ENCODE data around the gene AGAP1. TPM values are rescaled to one million over a fixed set of nuclear protein-coding genes. Genes with fewer than 3 reads are reported as not detected.

The AGAP1 gene
- total RNA-seq, 1 donor from 2014 or later: 9.0 TPM

DNA sequence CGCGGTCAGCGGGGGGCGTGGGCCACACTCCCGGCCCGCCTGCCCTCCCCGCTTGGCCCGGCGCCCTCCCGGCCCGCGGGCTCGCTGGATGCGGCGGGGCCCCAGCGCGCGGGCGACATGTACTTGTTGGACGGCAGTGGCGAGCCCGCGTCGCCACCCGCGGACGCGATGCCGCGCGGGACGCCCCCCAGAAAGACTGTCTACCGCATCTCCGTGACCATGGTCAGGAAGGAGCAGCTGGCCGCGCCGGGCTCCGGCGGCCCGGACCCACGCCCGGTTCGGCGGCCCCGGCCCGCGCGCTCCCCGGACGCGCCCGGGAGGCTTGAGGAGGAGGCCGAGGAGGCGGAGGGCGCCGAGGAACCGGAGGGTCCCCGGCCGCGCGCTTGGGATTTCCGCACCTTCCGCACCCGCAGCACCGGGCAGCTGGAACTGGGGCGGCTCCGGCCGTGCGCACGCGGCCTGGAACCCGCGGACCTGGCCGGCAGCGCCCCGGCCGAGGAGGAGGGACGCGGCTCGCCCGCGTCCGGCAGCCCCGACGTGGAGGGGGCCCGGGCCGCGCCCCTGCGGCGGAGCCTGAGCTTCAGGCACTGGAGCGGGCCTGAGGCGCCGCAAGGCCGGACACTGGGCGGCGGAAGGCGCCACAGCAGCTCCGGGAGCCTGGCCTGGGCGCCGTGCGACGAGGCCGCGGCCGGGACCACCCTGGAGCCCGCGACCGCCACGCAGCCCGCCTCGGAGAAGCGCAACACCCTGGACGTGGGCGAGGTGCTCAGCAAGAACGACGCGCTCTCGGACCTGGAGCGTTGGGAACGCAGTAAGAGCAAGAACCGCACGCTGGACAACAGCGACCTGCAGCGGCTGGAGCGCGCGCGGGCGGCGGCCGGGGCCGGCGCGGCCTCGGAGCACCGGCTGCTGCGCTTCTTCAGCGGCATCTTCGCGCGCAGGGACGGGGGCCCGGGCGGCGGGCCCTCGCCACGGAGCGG lies 176.4 kb downstream of the AGAP1 start:
- DNase-seq: peak; percentile 80

DNA sequence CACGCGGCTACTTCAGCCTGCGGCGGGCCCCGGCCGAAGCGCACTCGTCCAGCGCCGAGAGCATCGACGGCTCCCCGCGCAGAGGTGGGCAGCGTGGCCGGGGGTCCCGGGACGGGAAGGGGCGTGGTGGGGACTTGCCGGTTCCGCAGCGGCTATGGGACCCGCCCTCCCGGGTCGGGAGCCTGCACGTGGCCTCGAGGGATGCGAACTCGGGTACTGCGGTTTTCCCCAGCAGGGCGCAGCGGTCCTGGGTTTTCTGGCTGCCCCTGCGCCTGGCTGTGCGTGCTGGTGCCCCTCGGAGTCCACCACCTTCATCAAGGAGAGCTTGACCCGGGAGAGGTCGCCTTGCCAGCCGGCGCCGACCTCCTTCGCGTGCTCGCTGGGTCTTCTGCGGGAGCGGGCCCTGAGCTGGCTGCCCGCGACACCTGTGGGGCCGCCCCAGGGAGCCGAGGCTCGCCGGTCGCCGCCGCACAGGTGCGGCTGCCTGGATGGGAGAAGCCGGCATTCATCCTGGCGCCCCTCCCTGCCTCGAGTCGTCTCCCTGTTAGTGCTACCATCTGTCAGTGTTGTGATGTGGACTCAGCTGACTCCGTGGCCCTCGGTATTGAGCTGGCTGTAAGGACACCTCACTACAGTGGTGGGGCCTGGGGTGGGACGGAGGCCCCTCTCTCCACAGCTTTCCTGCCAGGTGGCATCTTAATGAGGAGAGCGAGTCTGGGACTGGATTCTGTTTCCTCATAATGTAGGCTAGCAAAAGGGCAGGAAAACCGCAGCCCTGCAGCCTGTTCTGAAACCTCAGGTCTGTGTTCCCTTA lies 177.3 kb downstream of the AGAP1 start:
- no peak for DNase-seq

DNA sequence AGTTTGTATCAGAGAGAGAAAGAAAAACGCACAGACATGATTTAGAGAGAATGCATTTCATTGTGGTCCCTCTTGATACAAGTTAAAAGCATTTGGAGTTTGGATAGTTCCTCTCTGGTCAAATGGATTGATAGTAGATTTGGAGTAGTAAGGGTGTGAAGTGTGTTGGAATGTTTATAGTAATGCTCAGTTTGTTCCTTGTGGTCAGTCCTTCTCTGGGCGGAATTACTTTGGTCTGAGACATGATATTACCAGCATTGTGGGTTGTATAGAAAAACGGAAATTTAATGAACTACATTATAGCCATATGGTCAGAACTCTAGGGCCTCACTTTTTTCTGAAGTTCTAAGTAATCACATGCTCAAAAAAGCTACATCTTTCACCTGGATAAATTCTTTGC lies 178.9 kb downstream of the AGAP1 start:
- DNase-seq: no peak

DNA sequence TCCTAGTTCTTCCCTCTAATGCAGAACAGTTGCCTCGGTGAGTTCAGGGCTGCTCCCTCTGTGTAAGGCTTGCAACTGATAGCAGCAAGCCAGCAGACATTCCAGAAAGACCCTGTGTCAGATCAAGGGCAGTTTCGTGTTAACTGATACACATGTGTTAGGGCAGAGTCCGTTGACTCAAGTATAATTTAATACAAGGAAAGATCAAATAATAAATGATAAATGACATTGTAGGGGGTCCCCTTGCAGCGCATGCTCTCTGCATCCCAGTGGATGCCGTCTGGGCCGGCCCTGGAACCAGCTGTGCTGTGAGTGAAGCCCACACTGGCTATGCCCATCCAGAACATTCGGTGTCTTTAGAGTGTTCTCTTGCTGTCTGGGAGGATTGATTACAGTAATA lies 180.3 kb downstream of the AGAP1 start:
- DNase-seq: no peak

DNA sequence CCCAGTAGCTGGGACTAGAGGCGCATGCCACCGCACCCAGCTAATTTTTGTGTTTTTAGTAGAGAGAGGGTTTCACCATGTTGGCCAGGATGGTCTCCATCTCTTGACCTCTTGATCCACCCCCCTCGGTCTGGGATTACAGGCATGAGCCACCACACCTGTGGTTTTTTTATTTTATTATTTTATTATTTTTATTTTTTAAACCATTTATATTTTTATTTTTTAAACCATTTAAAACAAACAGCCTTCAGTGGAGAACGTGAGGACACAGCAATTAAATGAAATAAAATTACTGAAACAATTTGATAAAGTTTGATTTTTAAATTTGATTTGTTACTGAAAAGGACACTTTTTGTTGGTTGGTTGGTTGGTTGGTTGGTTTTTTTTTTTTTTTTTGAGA lies 181.0 kb downstream of the AGAP1 start:
- DNase-seq: no peak

DNA sequence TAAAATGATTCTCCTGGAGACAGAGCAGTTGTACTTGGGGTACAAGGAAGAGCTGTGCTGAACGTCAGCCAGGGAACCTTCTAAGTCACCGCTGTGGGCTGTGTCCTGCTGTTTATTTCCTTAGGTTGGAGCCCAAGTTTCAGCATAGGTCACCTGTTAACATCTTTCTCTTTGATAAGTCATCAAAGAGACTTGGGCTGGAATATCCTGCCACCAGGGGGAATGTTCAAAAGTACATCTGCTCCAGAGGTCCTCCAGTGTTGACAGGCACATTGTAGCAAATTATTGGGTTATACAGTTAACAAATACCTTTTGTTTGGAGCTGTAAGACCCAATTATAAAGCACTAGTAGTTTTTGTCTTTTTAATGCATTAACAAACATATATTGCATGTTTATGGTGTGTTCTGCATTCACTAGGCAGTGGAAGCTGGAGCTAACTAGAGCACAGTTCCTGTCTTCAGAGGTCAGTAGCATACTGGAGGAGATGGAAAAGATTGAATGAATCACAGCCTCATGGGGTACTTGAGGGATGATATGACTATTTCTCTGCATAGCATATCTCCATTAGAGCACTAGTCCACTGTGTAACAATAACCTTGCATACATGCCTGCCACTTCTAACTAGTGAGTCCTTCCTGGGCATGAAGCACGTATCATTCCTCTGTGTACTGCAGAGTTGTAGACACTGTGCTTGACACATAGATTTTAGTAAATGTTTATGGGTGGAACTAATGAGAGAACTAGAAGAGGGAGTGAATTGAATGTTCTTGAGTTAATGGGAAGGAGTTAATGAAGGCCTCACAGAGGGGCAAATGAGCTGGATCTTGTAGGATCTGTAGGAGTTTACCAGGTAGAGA lies 182.1 kb downstream of the AGAP1 start:
- no peak for DNase-seq

DNA sequence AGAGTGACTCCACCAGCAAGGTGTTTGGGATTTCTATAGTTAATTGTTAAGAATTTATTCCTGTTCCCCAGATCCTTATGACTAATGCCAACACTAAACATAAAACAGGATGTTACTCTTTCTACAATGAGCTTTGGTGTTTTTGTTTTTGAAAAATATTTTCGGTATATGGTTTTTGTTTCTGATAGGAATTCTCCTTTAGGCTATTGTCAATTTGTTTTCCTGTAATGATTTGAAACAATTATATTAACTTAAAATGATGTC lies 182.6 kb downstream of the AGAP1 start:
- no peak for DNase-seq

DNA sequence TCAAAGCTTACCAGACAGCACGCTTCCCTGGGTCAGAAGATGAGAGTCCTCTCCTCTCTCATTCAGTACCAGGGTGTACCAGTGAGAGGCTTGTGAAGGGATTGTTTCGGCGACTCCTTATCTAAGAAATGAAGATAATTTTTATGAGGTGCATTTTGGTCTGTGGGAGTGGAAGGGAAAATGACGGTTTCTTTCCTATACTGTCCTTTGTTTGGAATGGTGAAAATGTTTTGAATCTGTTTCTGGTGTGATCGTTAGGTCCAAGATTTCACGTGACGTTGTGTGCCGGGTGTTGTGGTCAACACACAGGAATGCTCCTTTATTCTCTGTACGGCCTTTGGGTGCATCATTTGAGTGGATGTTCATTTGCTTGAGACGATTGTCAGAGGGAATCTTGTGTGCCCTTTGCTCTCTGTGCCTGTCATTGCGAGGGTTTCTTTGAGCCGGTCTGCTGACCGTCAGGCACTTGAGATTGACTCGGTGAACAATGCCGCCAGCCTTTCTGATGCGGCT lies 183.5 kb downstream of the AGAP1 start:
- no peak for DNase-seq

DNA sequence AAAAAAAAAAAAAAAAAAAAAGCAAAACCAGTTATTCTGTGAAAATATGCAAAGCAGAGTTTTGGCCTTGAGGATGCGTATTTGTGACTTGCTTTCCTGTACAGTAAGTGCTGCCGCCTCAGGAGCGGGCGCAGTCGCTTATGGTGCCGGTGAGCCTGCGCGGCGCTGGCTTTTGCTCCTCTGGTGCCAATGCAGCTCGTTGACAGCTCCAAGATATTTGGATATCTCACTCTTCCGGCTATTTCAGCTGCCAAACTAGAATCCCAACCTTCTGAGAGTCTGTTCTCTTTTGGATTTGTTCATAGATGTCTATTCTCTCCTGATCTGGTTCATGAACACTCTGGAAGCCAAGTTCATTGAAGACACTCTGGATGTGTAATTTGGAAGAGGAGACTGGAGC lies 184.1 kb downstream of the AGAP1 start:
- DNase-seq: no peak

DNA sequence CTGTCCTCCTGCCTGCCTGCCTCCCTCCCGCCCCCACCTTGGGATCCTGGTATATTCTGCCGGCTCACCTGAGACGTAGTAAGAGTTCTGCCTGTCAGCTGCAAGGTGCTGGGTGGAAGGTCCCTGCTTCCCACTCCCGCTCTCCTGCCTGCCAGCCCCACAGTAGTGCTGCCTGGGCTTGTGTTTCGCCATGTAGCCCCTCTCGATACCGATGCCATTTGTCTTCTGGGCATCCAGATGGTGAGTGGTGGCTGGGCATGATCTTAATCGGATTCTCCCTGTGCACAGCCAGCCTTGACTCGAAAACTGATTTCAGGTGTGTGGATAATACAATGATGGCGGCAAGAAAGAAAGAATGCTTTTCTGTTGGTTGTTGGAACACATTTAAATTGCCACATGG lies 184.9 kb downstream of the AGAP1 start:
- no peak for DNase-seq

DNA sequence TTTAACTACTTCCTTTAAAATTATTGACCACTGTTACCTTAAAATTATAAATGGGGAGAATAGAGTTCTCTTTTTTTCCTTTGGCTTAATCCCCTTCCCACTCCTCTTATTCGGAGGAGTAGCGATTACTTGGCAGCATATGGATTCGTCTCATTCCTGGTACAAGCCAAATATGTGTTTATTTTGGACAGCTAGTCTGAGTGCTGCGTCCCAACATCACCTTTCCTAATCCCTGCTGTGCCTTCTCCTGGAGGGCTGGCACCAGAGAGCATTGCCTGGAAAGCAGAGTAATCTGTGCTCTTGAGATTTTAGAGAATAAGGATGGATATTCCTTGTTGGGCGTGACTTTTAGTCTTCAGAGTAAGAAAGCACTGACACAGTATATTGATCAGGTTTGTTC lies 185.6 kb downstream of the AGAP1 start:
- no peak for DNase-seq

DNA sequence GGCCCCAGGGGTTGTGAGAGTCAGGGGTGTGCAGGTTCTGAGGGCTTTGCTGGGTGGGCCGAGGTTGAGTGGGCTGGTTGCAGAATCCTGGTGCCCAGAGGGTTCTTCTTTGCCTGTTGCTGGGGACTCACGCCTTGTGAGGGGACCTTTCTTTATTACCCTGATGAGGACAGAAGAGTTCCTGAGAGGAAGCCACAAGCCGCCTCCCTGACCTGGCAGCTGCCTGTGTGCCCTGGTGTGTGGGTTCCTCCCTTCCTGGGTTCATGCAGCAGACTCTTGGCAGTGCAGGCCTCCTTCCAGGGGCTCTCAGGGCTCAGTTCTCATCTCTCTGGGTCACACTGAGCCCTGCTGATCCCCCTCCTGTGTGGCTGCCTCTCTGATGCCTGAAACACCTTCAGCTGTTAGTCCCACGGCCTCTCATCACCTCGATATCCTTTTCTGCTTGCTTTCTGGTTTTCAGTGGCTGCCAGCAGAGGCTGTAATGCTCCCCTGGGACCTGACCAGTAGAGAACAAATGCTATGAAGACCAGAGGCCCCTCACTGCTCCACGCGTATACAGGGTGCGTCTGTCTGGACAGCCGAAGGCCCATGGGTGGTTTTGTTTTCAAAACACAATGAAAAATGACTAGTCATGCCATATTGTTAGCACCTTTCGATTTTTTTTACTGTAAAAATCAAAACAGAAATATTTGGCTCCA lies 191.3 kb downstream of the AGAP1 start:
- peak; percentile 22 for DNase-seq

DNA sequence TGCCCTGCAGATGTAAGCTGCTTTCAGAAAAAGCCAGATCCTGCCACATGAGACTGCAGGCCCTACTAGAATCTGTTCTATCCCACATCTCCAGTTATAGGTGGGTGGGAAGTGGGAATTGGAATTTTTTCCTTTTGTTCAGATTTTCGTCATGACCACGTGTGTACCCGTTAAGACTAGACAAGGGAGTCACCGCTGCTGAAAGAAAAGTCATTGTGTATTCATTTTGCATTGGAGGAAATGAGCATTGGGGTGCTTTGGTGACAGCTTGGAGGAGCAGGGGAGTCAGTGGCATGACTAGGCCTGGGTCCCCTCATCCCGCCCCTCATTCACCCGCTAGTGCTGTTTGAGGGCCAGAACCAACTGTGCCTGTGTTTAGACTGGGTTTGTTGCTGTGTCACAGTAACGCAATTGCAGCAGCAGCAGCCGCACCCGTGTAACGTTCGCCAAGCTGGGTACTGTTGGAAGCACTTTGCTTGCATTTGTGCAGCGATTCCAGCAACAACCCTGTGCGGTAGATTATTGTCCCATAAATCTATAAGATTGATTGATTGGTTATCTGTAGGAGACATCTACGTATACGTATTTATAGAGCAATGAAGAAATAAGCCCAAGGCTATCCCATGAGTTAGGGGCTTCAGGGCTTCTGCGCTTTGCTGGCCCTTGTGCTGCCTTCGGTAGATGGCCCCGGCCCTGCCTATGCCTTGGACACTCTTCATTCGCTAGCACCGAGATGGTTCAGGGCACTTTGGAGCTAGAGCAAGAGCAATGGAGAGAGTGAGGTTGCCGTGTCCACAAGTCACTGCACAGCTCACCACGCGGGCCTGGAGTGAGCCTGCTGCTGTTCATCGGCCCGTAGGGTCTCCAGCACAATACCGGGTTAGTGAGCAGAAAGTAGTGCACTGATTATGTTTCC lies 194.9 kb downstream of the AGAP1 start:
- no peak for DNase-seq

DNA sequence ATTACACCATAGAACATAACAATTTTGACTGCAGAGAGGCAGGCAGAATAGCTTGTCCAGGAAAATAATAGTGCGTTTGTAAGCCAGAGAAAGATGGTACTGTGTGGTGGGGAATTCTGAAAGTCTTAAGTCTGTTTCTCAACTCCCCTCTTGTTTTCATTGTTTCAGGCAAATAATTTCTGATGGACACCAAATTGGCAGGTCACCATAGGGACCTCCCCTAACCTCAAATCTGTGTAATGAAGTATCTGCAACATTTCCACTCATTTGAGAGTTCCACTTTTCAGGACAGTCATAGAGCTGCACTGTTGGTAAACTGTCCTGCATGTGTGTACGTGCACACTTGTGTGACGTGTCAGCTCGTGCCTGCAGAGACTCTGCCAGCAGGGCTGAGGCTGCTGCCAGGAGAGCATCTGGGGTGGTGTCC lies 195.6 kb downstream of the AGAP1 start:
- DNase-seq: no peak

DNA sequence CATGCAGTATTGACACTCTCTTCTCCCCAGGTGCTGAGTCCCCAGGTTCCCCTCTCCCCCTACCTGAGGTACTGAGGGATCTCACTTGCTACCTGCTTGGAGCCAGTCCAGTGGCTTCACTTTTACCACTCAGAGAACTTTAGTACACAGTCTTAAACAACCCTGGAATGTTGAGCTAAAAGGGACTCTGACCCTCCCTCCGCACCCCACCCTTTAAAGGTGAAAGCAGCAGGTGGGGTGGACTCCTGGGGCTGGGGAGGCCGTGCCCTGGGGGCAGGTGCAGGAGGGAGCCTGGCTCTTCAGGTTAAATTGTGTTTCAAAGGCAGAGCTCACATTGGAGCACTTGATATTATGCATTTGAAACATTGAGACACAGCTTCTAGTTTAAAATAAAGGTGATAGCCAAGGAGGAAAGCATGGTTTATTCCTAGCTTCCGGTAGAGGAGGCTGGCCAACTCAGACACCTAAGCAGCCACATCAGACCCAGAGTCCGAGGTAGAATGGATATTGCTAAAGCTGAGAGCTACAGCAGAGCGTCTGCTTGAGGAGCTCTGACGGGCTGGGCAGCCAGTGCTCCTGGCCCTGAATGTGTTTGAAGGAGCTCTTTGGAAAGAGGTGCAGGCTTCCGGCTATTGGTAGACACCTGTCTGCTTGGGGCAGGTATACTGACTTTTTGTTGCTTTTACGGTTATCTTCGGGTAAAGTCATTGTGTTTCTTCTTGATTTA lies 196.4 kb downstream of the AGAP1 start:
- no peak for DNase-seq

DNA sequence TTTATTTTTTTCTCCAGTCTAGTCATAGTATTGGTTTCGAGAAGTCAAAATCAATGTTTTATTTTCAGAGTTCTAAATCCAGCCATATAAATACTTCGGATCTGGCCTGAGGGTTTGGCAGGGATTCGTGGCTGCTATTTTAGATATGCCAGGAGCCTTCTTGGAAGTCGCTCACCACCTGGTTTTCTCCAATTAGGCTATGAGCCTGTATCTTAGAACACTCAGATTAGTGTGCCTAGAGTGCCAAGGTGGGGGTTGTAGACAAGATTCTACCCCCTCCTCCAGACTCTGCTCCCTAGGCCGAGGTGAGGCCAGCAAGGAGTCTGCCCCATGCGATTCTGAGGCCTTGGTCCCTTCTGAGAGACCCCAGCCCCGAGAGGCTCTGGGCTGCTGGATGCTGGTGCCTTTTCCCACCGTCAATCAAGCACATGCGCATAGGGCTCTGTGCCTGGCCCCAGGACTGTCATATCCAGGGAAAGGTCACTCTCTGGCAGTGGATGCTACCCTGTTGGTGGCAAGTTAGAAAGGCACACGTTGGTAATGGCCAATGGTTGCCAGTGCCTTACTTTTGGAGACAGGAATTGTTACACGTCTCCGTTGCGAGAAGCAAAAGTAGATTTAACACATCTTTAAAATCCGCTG lies 197.1 kb downstream of the AGAP1 start:
- DNase-seq: no peak

DNA sequence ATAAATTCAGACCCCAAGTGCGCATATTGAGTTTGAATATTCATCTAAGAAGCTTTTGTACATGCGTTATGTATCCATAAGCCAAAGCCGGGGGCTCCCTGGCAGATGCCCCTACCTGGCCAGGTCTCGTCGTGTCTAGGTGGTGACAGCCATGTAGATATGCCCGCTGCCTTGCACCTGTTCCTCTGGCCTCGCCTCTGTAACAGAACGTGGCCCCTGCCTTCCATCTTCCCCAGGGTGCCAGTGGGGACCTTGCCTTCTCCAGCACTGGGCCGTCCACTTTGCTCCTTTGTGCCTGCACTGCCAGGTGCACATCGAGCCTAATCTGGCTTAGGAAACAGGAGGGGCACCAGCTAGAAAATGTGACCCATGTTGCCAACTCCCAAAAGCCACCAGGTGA lies 198.2 kb downstream of the AGAP1 start:
- no peak for DNase-seq

DNA sequence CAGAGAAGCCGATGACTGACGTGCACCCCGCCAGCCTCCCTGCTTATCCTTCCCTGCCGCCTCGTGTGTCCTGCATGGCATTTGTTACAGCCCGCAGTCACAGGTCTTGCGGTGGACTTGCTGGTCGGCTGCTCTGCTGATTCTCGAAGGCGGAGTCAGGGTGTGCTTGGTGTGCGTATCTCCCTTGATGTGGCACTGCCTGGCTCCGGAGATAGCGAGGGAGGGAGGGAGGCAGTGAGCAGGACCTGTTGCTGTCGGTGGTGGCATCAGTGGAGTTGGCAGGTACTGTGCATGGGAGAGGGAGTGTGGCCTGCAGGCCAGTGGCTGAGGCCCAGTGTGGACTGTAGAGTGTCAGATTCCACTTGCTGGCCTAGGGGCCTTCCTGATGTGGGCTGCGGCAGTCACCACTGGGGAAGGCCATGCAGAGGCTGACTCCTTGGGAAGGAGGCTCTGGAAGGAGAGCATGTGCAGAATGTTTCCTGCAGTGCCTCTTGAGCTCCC lies 198.9 kb downstream of the AGAP1 start:
- no peak for DNase-seq

DNA sequence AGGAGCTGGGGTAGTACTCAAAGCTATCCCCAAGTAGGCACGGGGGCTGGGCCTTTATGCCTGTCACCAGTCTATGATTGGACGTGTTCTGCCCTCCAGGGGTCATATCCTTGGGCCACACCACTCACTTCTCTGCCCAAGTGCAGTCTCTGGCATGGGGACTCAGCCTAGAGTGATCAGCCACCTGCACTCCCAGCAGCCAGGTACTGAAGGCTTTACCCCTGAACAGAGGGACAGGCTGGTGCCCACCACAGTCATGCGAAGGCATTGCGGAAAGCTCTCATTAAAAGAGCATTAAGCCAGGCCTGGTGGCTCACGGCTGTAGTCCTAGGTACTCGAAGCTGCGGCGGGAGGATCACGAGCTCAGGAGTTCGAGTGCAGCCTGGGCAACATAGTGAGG lies 199.4 kb downstream of the AGAP1 start:
- no peak for DNase-seq
